Left lung (tissue), 10 donors: ENCODE measurements around the gene CALML3. TPM values are rescaled to one million over a fixed set of nuclear protein-coding genes. Genes with fewer than 3 reads are reported as not detected.

Experiments
- ATAC-seq: fragments of 200-7000 bp; cut with Tn5 transposase; one replicate; pipeline ENCODE4 v1.9.1; 2020; ENCODE audit warnings: moderate library complexity
- DNase-seq, 4 donors: peaks; one replicate each; pipeline ENCODE4 v3.0.0-alpha.2; 2013 to 2020
- H3K27ac ChIP-seq, 2 donors: fragments of 200-600 bp; sonication (generic) in 1 of 2; one replicate each; pipeline versions ENCODE4 v1.5.0 to v1.8.0; 2020 to 2021
- H3K27me3 ChIP-seq, 2 donors: fragments of 200-600 bp; sonication (generic) in 1 of 2; one replicate each; pipeline versions ENCODE4 v1.5.0 to v1.8.0; 2020 to 2021
- H3K36me3 ChIP-seq, 2 donors: fragments of 200-600 bp; sonication (generic) in 1 of 2; one replicate each; pipeline versions ENCODE4 v1.5.0 to v1.8.0; 2020 to 2021
- H3K4me1 ChIP-seq, 2 donors: fragments of 200-600 bp; one replicate each; pipeline ENCODE4 v1.8.0; 2021
- H3K4me3 ChIP-seq, 2 donors: fragments of 200-600 bp; sonication (generic) in 1 of 2; one replicate each; pipeline versions ENCODE4 v1.5.0 to v1.8.0; 2020 to 2021; ENCODE audit warnings: mild to moderate bottlenecking in 1 of 2
- H3K9me3 ChIP-seq, 2 donors: fragments of 200-600 bp; sonication (generic) in 1 of 2; one replicate each; pipeline versions ENCODE4 v1.5.0 to v1.8.0; 2020 to 2021
- intact Hi-C, 2 donors: fragments of 100-400 bp; cut with DNase I; formaldehyde crosslinking; loops; one replicate each; pipeline versions ENCODE4 v1.11.2 to v1.14.2; 2022
- polyA plus RNA-seq, 6 donors: library from polyadenylated mRNA; unstranded; fragments of 120-200 nt; gene quantifications; one replicate each; pipeline ENCODE4 v1.2.1, GENCODE V29; 2013; ENCODE audit not compliant: insufficient read length in 6 of 6
- total RNA-seq, 2 donors: library from RNA; stranded (reverse); fragmentation: NEBNext Ultra II Directional; extraction: Animal tissue kit (Norgen Biotek cat#: 25700); gene quantifications; one replicate each; pipeline ENCODE4 v1.2.1, GENCODE V29; 2021
- TF ChIP-seq, protein P1 (sequence below), 2 donors: fragments of 200-600 bp; sonication (generic) in 1 of 2; IDR thresholded peaks; one replicate each; pipeline versions ENCODE4 v1.5.0 to v1.8.0; 2021; ENCODE audit warnings: antibody characterized with exemption in 2 of 2
- donor health status: DM: no; HTN: yes; CAD: no.
- donor health status: DM: no; HTN: no; CAD: no.

The CALML3 gene
- total and polyA plus RNA-seq, 8 donors = 0.28 to 0.87 (median 0.64) TPM; not detected in 2

DNA sequence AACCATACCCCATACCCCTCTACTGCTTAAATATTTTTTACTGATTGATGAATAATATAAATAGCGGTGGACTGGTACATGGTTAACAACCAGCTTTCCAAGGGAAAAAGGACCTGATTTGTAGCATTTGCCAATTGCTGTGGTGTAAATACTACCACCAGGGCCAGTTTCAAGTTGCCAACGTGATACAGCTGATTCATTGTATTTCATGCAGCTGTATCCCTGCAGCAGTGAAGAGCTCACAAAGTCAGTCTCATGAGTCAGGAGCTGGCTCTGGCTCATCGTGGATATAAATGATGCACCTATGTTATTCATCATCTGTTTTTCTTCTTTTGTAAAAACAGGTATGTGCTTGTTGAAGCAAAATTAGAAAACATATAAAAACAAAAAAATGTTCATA is 40.6 kb upstream of the CALML3 start:
- TF ChIP-seq, protein P1, sequence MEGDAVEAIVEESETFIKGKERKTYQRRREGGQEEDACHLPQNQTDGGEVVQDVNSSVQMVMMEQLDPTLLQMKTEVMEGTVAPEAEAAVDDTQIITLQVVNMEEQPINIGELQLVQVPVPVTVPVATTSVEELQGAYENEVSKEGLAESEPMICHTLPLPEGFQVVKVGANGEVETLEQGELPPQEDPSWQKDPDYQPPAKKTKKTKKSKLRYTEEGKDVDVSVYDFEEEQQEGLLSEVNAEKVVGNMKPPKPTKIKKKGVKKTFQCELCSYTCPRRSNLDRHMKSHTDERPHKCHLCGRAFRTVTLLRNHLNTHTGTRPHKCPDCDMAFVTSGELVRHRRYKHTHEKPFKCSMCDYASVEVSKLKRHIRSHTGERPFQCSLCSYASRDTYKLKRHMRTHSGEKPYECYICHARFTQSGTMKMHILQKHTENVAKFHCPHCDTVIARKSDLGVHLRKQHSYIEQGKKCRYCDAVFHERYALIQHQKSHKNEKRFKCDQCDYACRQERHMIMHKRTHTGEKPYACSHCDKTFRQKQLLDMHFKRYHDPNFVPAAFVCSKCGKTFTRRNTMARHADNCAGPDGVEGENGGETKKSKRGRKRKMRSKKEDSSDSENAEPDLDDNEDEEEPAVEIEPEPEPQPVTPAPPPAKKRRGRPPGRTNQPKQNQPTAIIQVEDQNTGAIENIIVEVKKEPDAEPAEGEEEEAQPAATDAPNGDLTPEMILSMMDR (IDR thresholded peaks at IDR 0.05) = no peak
- Histone ChIP-seq H3K27ac (no peak overlapping the region), H3K9me3 (no peaks in the 10 kb centered on the region), H3K4me1 (no peaks in the 10 kb centered on the region), H3K36me3 (no peaks in the 10 kb centered on the region), H3K27me3 (no peaks in the 10 kb centered on the region), H3K4me3 (no peak overlapping the region)
- intact Hi-C loops = no loop called here
- ATAC-seq (no peak), DNase-seq (no peak)

DNA sequence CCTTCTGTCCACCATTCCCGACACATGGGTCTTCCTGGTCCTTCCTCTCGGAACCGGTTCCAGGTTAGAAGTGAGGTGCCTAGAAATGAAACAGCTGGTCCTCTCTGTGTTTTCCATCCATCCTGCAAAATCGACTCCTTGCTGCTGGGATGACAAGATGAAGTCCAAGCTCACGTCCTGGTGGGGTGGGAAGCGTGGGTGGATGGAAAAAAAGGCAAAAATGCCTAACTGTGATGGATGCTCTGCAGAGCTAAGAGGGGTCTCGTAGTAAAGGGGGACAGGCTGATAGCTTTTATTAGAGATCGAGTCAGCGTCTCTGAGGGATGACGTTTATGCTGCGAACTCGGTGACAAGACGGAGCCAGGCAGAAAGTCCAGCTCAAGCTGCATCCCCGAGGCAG is 39.5 kb upstream of the CALML3 start:
- Histone ChIP-seq H3K27ac (no peak overlapping the region), H3K4me3 (no peak overlapping the region), H3K36me3 (no peaks in the 10 kb centered on the region), H3K4me1 (no peaks in the 10 kb centered on the region), H3K27me3 (no peaks in the 10 kb centered on the region), H3K9me3 (no peaks in the 10 kb centered on the region)
- no peak for DNase-seq
- ATAC-seq = no peak
- intact Hi-C loops = no loop called here
- TF ChIP-seq, protein P1 (IDR thresholded peaks at IDR 0.05) = no peak

DNA sequence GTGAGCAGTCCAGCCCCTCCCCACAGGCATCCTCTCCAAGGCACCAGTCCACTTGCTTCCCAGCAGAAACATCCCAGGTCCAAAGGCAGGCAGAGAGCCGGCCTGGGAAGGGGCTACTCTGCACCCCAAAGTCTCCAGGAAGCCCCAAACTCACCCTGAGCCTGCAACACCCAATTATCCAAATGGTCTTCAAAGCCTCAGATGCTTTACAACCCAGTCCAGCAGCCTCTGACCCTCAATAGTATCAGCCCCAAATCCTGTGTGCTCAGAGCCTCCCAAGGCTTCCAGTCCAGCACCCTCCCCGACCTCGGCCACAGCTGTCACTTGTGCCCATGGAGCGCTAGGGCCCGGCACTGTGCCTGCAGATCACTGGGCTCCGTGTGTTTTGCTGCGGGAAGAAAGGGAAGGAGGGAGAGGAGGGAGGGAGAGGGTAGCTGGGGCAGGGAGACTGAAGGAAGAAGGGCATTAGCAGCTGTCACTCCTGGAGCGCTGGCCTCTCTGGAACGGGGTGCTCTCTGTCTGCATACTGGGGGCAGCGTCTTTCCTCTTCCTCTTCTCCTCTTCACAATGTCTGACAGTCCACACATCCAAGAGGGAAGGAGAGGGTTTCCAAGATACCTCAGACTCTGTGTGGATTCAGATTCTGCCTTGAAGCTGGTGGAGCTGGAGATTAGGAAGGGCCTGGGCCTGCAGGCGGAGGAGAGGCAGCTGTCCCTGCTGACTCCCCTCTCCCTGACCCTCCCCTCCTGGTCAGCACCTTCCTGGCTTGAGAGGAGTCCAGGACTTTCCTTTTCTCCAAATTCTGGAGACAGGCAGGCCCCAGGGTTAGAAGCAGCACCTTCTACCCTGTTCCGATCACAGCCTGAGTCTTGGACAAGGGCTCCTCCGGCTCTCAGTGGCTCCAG is 38.6 kb upstream of the CALML3 start:
- H3K36me3 ChIP-seq = no peaks in the 10 kb centered on the region
- DNase-seq = peak in 1 of 4 donors; percentile 31
- H3K4me1 ChIP-seq = no peaks in the 10 kb centered on the region
- ATAC-seq = no peak
- H3K27ac ChIP-seq = no peak overlapping the region
- TF ChIP-seq, protein P1 (IDR thresholded peaks at IDR 0.05) = no peak
- H3K4me3 ChIP-seq = no peak overlapping the region
- intact Hi-C loops = no loop called here
- no peaks in the 10 kb centered on the region for H3K9me3 ChIP-seq
- no peaks in the 10 kb centered on the region for H3K27me3 ChIP-seq

DNA sequence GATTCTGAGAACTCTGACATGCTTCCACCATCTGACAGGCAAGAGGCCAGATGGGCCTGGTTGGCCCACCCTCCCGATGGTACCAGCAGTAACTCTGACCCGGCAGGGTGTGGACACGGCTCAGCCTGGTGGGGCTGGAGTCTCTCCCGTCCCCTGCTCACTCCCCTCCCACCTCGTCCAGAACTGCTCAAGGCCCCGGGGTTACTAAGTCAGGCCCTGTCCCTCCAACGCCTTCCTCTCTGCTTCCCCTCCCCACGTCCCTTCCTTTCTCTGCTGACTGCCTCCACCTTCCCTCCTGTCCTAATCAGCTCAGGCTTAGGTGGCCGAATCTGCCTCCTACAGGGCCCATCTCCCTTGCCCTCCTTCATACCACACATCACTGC is 37.9 kb upstream of the CALML3 start:
- intact Hi-C loops = no loop called here
- Histone ChIP-seq H3K36me3 (no peaks in the 10 kb centered on the region), H3K27me3 (no peaks in the 10 kb centered on the region), H3K4me3 (no peak overlapping the region), H3K4me1 (no peaks in the 10 kb centered on the region), H3K27ac (no peak overlapping the region), H3K9me3 (peaks cover 0 to under 1% of the 10 kb centered on the region in 2 donors)
- ATAC-seq = no peak
- peak in 1 of 4 donors; percentile 38 for DNase-seq
- TF ChIP-seq, protein P1 (IDR thresholded peaks at IDR 0.05) = no peak

DNA sequence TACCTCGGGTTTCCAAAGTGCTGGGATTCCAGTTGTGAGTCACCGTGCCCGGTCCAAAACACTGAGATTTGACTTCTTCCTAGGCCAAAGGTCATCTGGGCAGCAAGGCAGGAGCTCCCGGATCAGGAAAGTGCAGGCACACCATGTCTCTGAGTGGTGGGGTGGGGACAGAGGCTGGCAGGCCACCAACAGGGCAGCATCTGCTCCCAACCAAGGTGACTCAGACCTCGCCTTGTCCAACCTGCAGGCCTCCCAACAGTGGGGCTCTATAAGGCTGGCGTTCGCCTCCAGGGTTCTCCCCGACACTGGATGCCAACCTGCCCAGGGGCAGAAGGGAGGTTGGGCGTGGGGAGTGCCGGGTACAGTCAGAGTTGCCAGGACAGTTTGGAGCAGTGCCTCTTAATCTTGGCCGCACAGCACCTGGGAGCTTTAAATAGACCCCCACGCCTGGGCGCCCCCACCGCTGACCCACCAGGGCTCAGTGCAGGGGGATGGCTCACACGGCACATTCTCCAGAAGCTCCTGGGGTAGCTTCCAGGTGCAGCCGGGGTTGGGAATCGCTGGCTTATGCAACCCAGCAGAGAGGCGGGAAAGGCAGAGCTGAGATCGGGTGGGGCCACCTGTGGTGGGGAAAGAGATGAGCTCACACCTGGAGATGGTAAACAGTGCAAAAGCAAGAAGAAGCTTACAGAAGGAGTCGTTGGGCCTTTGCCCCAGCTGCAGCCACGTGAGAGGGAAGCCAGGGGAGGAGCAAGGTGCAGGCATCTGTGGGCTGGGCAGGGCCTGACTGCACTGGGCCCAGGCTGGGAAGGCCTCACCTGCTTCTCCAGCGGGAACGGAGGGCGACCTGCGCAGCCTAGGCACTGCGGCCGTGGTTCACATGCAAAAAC is 36.2 kb upstream of the CALML3 start:
- intact Hi-C loops = no loop called here

More for the DNA sequence above, 36.2 kb upstream of the CALML3 start:
- Histone ChIP-seq H3K27me3 (no peaks in the 10 kb centered on the region), H3K4me3 (no peak overlapping the region), H3K9me3 (peaks cover 0 to 10% of the 10 kb centered on the region in 2 donors), H3K36me3 (no peaks in the 10 kb centered on the region), H3K27ac (no peak overlapping the region), H3K4me1 (no peaks in the 10 kb centered on the region)
- ATAC-seq (peak; percentile 51), DNase-seq (peak in 1 of 4 donors; percentile 67)
- TF ChIP-seq, protein P1 (IDR thresholded peaks at IDR 0.05) = no peak
